Measurements from ENCODE around the gene SIGLEC10.
"Not testable (repeated sequence)": the region's sequence is repeated elsewhere in the genome, so short reads cannot be mapped to it uniquely, and the experiment has no call there.

SIGLEC10 gene

DNA sequence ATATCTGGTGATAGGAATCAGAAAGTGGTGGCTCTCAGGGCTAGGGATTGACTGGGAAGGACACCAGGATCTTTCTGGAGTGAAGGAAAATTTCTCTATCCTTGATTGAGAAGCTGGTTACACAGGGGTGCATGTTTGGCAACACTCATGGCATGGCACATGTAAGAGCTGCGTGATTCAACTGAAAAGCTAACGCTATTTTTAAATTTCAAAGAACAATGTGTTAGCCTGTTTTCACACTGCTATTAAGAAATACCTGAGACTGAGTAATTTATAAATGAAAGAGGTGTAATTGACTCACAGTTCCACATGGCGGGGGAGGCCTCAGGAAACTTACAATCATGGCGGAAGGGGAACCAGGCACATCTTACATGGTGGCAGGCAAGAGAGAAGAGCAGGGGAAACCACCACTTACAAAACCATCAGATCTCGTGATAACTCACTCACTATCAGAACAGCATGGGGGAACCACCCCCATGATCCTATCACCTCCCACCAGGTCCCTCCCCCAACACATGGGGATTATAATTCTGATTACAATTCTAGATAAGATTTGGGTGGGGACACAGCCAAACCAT, 33.4 kb upstream of the SIGLEC10 start:
- TF ChIP-seq, protein P1, sequence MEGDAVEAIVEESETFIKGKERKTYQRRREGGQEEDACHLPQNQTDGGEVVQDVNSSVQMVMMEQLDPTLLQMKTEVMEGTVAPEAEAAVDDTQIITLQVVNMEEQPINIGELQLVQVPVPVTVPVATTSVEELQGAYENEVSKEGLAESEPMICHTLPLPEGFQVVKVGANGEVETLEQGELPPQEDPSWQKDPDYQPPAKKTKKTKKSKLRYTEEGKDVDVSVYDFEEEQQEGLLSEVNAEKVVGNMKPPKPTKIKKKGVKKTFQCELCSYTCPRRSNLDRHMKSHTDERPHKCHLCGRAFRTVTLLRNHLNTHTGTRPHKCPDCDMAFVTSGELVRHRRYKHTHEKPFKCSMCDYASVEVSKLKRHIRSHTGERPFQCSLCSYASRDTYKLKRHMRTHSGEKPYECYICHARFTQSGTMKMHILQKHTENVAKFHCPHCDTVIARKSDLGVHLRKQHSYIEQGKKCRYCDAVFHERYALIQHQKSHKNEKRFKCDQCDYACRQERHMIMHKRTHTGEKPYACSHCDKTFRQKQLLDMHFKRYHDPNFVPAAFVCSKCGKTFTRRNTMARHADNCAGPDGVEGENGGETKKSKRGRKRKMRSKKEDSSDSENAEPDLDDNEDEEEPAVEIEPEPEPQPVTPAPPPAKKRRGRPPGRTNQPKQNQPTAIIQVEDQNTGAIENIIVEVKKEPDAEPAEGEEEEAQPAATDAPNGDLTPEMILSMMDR (IDR thresholded peaks at IDR 0.05; ENCODE audit: unreplicated experiment in 3 of 3), result no peak
- Mint-ChIP-seq H3K27ac (no peak overlapping the region), H3K36me3 (ENCODE audit: low read depth) (no peaks in the 10 kb centered on the region), H3K9me3 (peaks cover 12% of the 10 kb centered on the region), H3K4me3 (no peak overlapping the region), H3K27me3 (ENCODE audit: low read depth) (peaks cover 11% of the 10 kb centered on the region), H3K4me1 (no peaks in the 10 kb centered on the region)

DNA sequence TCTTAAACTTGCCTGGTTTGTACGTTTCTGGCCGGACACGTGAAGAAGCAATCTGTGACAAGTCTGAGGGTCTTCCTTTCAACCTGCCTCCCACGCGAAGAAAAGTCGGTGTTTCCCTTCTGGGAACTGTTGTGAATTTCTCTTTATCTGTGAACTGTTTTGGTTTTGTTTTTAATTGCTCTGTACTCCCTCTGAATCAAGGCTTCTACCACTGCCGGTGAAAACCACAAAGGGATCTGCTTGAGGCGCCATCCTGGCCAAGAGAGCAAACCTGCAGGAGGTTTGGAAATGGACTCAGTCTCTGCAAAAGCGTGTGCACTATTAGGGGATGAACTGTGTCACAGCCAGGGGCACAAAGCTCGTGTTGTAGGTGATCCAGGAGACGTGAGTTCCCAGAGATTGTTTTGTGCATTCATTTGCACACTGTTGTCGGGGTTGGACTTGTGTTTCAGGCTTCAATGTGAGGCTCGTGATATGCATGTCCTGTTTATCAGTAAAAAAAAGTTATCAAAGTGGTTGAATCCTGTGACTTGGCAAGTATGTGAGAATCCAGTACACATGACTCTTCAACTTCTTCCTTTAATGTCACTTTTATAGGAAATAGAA, 31.1 kb upstream of the SIGLEC10 start:
- TF ChIP-seq, protein P1 (IDR thresholded peaks at IDR 0.05; ENCODE audit: unreplicated experiment in 3 of 3), result no peak

DNA sequence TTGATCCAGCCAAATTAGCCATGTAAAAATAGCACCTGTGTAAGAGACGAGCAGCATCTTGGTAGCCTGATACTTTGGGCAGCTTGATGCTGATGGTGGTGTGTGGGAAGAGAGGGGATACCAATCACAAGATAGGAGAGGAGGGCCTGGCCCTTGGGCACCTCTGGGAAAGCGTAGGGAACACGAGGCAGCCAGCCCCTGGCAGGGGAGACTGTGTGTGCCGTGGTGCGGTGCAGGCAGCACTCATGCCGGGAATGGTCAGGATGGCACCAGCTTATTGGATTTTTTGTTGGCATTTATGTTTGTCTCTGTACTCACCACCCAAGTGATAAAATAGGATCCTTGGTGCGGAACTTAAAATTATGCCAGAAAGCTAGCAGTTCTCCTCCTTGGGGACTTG, 30.6 kb upstream of the SIGLEC10 start:
- Mint-ChIP-seq H3K4me1 (no peaks in the 10 kb centered on the region), H3K36me3 (ENCODE audit: low read depth) (no peaks in the 10 kb centered on the region), H3K4me3 (no peak overlapping the region), H3K27me3 (ENCODE audit: low read depth) (peaks cover 15% of the 10 kb centered on the region), H3K27ac (no peak overlapping the region), H3K9me3 (peaks cover 7% of the 10 kb centered on the region)
- TF ChIP-seq, protein P1 (IDR thresholded peaks at IDR 0.05; ENCODE audit: unreplicated experiment in 3 of 3), result no peak

More for the DNA sequence above, 31.1 kb upstream of the SIGLEC10 start:
- Mint-ChIP-seq H3K9me3 (peaks cover 7% of the 10 kb centered on the region), H3K36me3 (ENCODE audit: low read depth) (no peaks in the 10 kb centered on the region), H3K4me3 (no peak overlapping the region), H3K27me3 (ENCODE audit: low read depth) (peaks cover 11% of the 10 kb centered on the region), H3K4me1 (no peaks in the 10 kb centered on the region), H3K27ac (no peak overlapping the region)

DNA sequence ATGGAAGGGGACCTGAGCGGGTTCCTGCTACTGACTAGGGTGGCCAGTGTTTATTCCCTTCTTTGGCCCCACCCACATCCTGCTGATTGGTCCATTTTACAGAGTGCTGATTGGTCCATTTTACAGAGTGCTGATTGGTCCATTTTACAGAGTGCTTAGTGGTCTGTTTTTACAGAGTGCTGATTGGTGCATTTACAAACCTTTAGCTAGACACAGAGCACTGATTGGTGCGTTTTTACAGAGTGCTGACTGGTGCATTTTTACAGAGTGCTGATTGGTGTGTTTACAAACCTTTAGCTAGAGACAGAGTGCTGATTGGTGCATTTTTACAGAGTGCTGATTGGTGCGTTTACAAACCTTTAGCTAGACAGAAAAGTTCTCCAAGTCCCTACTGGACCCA, 30.1 kb upstream of the SIGLEC10 start:
- not testable (repeated sequence) for H3K27ac Mint-ChIP-seq; H3K4me3 Mint-ChIP-seq; H3K4me1 Mint-ChIP-seq; H3K36me3 Mint-ChIP-seq (ENCODE audit: low read depth); H3K9me3 Mint-ChIP-seq
- peaks cover 20% of the 10 kb centered on the region for H3K27me3 Mint-ChIP-seq (ENCODE audit: low read depth)

DNA sequence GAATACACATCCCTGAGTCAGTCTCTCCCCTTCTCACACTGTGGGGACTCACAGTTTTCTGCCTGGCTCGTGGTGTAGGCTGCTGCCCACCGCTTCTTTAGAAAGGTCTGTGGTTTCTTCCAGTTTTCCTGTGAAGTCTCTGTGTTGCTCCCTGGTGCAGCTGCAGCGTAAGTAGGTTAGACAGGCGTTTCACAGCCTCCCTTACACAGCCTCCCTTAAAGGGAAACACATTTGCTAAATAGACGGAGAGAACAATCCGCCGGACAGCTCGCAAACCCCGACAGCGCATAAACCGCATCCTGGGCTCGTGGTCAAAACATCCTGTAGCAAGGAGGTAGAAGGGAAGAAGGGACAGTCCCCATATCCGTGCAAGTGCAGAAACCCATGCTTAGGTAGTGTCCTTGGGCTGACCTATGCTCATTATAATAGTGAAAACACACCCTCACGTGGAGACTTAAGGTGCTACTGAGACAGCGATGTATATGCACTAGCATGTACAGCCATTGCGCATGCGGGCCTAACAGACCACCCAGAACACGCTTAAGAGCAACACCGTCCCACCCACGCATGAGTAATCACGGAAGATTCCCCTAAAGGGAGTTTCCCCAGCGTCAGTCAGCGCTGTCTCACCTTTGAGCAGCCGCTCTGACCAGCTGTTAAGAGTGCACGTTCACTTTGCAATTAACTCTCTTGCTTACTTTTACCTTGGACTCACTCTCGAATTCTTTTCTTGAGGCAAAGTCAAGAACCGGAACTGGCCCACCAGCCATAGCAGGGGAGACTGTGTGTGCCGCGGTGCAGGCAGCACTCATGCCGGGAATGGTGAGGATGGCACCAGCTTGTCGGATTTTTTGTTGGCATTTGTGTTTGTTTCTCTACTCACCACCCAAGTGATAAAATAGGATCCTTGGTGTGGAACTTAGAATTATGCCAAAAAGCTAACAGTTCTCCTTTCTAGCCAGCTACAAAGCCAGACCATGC, 24.3 kb upstream of the SIGLEC10 start:
- H3K36me3 Mint-ChIP-seq (ENCODE audit: low read depth), result no peaks in the 10 kb centered on the region
- H3K4me3 Mint-ChIP-seq, result no peak overlapping the region
- H3K9me3 Mint-ChIP-seq, result no peaks in the 10 kb centered on the region
- H3K4me1 Mint-ChIP-seq, result no peaks in the 10 kb centered on the region
- peaks cover 32% of the 10 kb centered on the region for H3K27me3 Mint-ChIP-seq (ENCODE audit: low read depth)
- TF ChIP-seq, protein P1 (IDR thresholded peaks at IDR 0.05; ENCODE audit: unreplicated experiment in 3 of 3), result no peak
- H3K27ac Mint-ChIP-seq, result no peak overlapping the region

DNA sequence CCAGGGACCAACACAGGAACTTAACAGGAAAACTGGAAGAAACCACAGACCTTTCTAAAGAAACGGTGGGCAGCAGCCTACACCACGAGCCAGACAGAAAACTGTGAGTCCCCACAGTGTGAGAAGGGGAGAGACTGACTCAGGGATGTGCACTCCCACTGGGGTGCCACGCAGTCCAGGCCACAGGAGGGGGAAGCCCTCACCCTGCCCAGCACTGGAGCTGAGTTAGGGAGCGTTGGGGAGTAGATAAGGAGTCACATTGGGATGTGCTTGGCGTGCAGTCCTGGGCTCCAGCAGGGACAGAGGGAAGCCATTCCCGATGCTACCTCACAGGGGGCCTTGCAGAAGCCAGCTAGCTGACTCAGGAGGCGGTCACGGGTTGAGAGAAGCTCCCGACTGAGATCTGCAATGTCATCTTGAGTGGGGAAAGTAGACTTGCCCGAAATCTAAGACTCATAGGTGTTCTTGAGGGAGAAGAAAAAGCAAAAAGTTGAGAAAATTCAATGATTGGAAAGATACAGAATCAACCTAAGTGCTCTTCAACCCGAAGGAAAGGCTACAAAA, 23.5 kb upstream of the SIGLEC10 start:
- Mint-ChIP-seq H3K4me1 (no peaks in the 10 kb centered on the region), H3K36me3 (ENCODE audit: low read depth) (no peaks in the 10 kb centered on the region), H3K9me3 (no peaks in the 10 kb centered on the region), H3K27ac (no peak overlapping the region), H3K4me3 (no peak overlapping the region), H3K27me3 (ENCODE audit: low read depth) (peaks cover 39% of the 10 kb centered on the region)
- TF ChIP-seq, protein P1 (IDR thresholded peaks at IDR 0.05; ENCODE audit: unreplicated experiment in 3 of 3), result no peak

Measured in nephron (organoid).